AG04450 (cell line): ENCODE measurements around the gene CRELD2. TPM values are rescaled to one million over a fixed set of nuclear protein-coding genes. Genes with fewer than 3 reads are reported as not detected.

Experiments used
- CTCF ChIA-PET: fragments of 300-600, 350-600 bp; formaldehyde crosslinking; extraction: SDS; loops from one replicate; lab custom pipeline; 2022; ENCODE audit warnings: antibody characterized with exemption, inconsistent platforms; lab: Charles Lee
- POLR2A ChIA-PET: fragments of 350-600 bp; formaldehyde crosslinking; extraction: SDS; loops from one replicate; lab custom pipeline; 2021; ENCODE audit warnings: antibody characterized with exemption, inconsistent platforms; lab: Yijun Ruan, JAX
- DNase-seq: peaks from one replicate; pipeline ENCODE4 v3.0.0-alpha.2; 2011; ENCODE audit warnings: low read depth, low spot score
- H3K27ac ChIP-seq: one replicate; pipeline ENCODE4 v1.5.1; 2012; ENCODE audit warnings: low read depth, low read length, control low read depth
- H3K27me3 ChIP-seq: one replicate; pipeline ENCODE4 v1.6.0; 2012; ENCODE audit warnings: low read length; ENCODE audit not compliant: control insufficient read depth, insufficient read depth
- H3K4me3 ChIP-seq: 2 replicates; pipeline ENCODE4 v1.5.1; 2011; ENCODE audit warnings: mild to moderate bottlenecking, low read depth, low read length, control low read depth
- H3K9me3 ChIP-seq: 2 replicates; pipeline ENCODE4 v1.5.1; 2012; ENCODE audit warnings: low read length; ENCODE audit not compliant: control insufficient read depth, insufficient read depth
- polyA plus RNA-seq: library from polyadenylated mRNA; depleted of rRNA; stranded (reverse); fragments of >200 nt; gene quantifications from 2 replicates; pipeline ENCODE4 v1.2.3, GENCODE V29; 2011
- TF ChIP-seq, protein P1 (sequence below): IDR thresholded peaks from 2 replicates; pipeline ENCODE4 v1.5.1; 2011; ENCODE audit warnings: low read depth, low read length, control low read depth, inconsistent platforms

The CRELD2 gene
- polyA plus RNA-seq, 1 experiment, result 31.6 TPM

DNA sequence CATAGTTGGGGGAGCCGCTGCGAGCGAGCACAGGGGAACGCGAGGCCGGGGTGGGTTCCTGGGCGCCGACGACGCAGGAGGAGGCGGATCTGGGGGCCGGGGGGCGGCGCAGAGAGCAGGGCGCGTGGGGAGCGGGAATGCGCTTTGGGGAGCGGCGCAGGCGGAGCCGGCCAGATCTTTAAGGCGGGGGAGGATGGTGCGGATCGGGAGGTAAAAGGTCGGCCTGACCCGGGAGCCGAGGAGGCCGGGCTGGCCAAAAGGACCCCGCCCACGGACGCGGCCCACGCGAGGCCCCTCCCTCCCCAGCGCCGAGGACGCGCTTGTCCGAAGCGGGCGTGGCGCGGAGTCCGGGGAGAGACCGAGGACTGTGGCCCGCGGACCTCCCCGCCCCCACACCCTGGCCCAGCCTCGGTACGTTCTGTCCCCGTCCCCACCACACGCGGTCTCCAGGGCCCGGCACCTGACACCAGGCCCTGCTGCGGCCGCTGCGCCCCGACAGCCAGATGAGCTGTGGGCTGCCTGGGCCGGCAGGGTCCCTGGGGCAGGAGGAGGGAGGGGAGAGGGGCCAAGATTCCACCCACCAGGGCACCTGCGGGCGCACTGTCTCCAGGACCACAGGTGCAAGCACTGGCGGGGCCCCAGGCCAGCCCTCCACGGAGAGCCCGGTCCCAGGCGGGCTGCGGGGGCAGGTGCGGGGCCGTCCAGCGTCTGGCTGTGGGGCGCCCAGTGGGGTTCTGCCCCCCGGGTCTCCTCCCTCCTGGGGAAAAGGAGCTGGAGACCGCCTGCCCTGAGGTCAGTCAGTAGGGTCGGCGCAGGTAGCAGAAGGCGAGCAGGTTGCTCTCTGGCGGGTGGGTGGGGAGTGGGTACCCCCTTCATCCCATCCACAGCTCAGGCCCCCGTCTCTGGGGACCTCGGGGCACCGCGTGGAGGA, 53.1 kb downstream of the CRELD2 start:
- CTCF ChIA-PET, result no interaction called here
- POLR2A ChIA-PET, result interaction anchor here (0.6 to 1.0 kb wide), 5 partner anchors 9 to 181 kb away, joined by 3 to 12 read pairs (median 4); no protein-coding TSS in a partner anchor
- Histone ChIP-seq H3K27me3 (no peaks in the 10 kb centered on the region), H3K9me3 (peaks cover 3% of the 10 kb centered on the region; the same call in 1 of the 2 replicates), H3K4me3 (peak overlapping the region; percentile 55), H3K27ac (peak overlapping the region; percentile 92)
- DNase-seq, result no peak
- TF ChIP-seq, protein P1, sequence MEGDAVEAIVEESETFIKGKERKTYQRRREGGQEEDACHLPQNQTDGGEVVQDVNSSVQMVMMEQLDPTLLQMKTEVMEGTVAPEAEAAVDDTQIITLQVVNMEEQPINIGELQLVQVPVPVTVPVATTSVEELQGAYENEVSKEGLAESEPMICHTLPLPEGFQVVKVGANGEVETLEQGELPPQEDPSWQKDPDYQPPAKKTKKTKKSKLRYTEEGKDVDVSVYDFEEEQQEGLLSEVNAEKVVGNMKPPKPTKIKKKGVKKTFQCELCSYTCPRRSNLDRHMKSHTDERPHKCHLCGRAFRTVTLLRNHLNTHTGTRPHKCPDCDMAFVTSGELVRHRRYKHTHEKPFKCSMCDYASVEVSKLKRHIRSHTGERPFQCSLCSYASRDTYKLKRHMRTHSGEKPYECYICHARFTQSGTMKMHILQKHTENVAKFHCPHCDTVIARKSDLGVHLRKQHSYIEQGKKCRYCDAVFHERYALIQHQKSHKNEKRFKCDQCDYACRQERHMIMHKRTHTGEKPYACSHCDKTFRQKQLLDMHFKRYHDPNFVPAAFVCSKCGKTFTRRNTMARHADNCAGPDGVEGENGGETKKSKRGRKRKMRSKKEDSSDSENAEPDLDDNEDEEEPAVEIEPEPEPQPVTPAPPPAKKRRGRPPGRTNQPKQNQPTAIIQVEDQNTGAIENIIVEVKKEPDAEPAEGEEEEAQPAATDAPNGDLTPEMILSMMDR, result no peak

DNA sequence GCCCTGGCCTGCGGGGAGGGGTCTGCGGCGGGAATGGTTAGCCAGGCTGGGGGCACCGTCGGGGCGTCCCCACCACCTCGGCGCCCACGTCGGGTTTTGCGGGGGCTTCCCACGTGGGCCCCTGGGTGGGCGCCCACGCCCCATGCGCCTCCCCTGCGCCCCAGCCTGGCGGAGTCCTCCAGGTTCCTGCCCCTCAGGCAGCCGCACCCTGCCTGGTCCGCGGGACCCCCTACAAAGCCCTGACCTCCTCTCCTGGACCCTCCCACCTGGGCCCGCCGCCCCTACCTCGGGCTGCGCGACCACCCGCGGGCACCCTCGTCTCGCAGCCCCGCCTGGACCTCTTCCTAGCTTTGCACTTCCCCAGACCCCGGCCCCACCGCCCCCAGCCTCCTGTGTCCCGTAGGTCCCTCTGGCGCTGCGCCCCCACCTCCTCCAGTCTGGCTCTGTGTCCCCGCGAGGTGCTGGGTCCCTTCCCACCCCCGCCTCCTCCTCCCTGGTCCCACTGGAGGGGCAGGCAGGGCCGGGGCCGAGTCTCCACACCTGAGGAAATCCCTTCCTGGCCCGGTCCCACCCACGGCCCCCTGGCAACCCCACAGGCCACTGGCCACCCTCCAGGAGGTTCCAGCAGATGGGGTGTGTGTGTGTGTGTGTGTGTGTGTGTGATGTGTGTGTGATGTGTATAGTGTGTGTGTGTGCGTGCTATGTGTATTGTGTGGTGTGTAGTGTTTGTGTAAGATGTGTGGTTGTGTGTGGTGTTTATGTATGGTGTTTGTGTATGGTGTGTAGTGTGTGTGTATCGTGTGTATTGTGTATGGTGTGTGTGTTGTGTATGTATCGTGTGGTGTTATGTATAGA, 54.0 kb downstream of the CRELD2 start:
- TF ChIP-seq, protein P1, result no peak
- ChIA-PET CTCF (no interaction called here), POLR2A (interaction anchor here (0.7 kb wide), 2 partner anchors 10 to 180 kb away, joined by 3 to 6 read pairs; no protein-coding TSS in a partner anchor)
- no peak for DNase-seq
- no peaks in the 10 kb centered on the region for H3K27me3 ChIP-seq
- no peak overlapping the region for H3K27ac ChIP-seq
- H3K4me3 ChIP-seq, result peak overlapping the region; percentile 55; the same call in 1 of the 2 replicates
- peaks cover 3% of the 10 kb centered on the region; the same call in 1 of the 2 replicates for H3K9me3 ChIP-seq

DNA sequence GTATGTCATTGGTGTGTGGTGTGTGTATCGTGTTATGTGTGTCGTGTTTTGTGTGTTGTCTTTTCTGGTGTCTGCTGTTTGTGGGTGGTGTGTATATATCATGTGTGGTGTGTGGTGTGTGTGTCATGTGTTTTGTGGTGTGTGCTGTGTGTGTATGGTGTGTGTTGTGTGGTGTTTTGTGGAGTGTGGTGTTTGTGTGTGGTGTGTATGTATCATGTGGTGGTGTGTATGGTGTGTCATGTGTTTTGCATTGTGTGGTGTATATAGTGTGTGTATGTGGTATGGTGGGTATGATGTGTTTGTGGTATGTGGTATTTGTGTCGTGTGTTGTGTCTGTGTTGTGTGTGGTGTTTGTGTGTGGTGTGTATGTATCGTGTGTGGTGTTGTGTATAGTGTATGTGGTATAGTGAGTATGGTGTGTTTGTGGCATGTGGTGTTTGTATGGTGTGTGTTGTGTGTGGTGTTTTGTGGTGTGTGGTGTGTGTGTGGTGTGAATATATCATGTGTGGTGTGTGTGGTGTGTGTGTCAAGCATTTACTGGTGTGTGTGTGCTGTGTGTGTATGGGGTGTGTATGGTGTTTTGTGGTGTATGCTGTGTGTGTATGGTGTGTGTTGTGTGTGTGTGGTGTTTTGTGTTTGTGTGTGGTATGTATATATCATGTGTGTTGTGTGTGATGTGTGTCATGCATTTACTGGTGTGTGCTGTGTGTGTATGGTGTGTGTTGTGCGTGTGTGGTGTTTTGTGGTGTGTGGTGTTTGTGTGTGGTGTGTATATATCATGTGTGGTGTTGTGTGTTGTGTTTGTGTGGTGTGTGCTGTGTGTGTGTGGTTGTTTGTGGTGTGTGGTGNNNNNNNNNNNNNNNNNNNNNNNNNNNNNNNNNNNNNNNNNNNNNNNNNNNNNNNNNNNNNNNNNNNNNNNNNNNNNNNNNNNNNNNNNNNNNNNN, 54.9 kb downstream of the CRELD2 start:
- H3K4me3 ChIP-seq, result no peak overlapping the region

More for the DNA sequence above, 54.9 kb downstream of the CRELD2 start:
- ChIA-PET POLR2A (no interaction called here), CTCF (no interaction called here)
- H3K27me3 ChIP-seq, result no peaks in the 10 kb centered on the region
- TF ChIP-seq, protein P1, result no peak
- no peak overlapping the region for H3K27ac ChIP-seq
- peaks cover 3% of the 10 kb centered on the region; the same call in 1 of the 2 replicates for H3K9me3 ChIP-seq
- no peak for DNase-seq
